GM12874 (cell line): ENCODE measurements around the gene HDAC7.

ENCODE experiments used
- TF ChIP-seq, protein P1 (sequence below): IDR thresholded peaks from 2 replicates; pipeline ENCODE4 v1.5.1; 2011; ENCODE audit warnings: low read depth, mild to moderate bottlenecking, control low read depth, low read length, moderate library complexity; ENCODE audit not compliant: insufficient read depth

The HDAC7 gene

DNA sequence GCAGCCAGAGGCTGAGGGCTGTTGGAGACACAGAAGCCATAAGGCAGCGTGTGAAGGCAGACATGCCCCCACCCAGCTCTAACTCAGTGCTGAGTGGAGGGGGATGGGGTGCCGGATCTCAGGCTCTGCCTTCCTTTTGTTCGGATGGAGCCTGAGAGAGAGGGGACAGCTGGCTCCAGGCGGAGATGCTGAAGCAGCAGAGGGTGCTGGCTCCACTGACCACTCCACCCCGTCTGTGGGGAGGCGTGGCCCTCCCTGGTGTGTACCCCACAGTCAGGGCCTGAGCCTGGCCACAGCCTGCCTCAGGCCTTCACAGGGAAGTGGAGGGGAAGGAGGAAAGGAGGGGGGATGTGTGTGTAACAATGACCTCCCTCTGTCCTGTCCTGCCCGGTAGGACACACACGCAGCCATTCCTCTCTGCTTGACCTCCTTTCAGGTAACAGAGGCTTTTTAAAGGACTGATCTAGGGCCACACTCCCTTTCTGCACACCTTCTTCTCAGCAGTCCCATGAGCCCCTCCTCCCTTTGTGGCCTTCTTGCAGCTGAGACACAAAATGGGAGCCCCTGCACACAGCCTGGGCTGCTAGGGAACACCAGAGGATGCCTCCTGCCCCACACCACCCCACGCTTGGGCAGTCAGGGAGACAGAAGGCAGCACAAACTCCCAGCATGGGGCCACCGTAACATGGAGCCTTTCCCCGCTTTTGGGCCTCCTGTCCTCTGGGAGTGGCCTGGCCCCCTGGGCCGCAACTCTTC, 84.8 kb downstream of the HDAC7 start:
- TF ChIP-seq, protein P1, sequence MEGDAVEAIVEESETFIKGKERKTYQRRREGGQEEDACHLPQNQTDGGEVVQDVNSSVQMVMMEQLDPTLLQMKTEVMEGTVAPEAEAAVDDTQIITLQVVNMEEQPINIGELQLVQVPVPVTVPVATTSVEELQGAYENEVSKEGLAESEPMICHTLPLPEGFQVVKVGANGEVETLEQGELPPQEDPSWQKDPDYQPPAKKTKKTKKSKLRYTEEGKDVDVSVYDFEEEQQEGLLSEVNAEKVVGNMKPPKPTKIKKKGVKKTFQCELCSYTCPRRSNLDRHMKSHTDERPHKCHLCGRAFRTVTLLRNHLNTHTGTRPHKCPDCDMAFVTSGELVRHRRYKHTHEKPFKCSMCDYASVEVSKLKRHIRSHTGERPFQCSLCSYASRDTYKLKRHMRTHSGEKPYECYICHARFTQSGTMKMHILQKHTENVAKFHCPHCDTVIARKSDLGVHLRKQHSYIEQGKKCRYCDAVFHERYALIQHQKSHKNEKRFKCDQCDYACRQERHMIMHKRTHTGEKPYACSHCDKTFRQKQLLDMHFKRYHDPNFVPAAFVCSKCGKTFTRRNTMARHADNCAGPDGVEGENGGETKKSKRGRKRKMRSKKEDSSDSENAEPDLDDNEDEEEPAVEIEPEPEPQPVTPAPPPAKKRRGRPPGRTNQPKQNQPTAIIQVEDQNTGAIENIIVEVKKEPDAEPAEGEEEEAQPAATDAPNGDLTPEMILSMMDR = no peak

DNA sequence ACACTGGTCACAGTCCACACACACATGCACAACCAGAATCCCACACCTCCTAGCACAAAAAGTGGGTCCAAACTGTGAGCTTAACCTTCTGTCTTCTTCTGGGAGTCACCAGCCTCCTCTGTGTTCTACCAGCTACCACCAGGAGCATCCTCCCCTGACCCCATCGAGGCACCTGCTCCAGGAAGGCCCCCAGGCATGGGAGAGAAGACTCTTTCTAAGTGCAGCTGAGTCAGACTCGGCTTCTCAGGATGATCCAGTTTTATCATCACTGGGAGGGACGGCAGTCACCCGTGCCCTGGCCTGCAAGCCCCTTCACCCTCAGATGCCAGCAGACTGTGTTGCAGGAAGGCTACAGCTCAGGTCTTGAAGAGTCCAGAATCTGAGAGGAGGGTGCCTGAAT, 86.6 kb downstream of the HDAC7 start:
- TF ChIP-seq, protein P1 = no peak
